DND-41 (cell line): ENCODE results near the gene PPP1R12C.

Experiments used
- ATAC-seq: fragments of 200-7000 bp; cut with Tn5 transposase; 3 replicates; pipeline ENCODE4 v1.9.1; 2021; ENCODE audit warnings: low read depth; ENCODE audit not compliant: insufficient read depth
- DNase-seq: peaks from one replicate; pipeline ENCODE4 v3.0.0-alpha.2; 2020
- H2AFZ ChIP-seq: 2 replicates; pipeline ENCODE4 v1.6.0; 2012; ENCODE audit warnings: low read depth, low read length
- H3K27ac ChIP-seq: 2 replicates; pipeline ENCODE4 v1.5.1; 2012; ENCODE audit warnings: low read length, inconsistent platforms
- H3K27me3 ChIP-seq: fragments of 200-600 bp; sonication (generic); 2 replicates; pipeline ENCODE4 v1.6.0; 2012; ENCODE audit warnings: low read length, mild to moderate bottlenecking, inconsistent platforms; ENCODE audit not compliant: insufficient read depth, poor library complexity
- H3K36me3 ChIP-seq: 2 replicates; pipeline ENCODE4 v1.5.1; 2012; ENCODE audit warnings: low read length, inconsistent platforms; ENCODE audit not compliant: insufficient read depth
- H3K4me1 ChIP-seq: 2 replicates; pipeline ENCODE4 v1.5.1; 2012; ENCODE audit warnings: mild to moderate bottlenecking, low read length; ENCODE audit not compliant: insufficient read depth
- H3K4me2 ChIP-seq: 2 replicates; pipeline ENCODE4 v1.6.0; 2012; ENCODE audit warnings: mild to moderate bottlenecking, moderate library complexity, low read length, inconsistent platforms; ENCODE audit not compliant: insufficient read depth
- H3K4me3 ChIP-seq, 2 experiments: fragments of 200-600 bp in 1 of 2; shearing (Covaris generic) in 1 of 2; 2 replicates each; pipeline ENCODE4 v1.5.1; 2012 to 2016; ENCODE audit warnings: inconsistent platforms in 2 of 2, low read length in 2 of 2, mild to moderate bottlenecking in 2 of 2, low read depth in 1 of 2, moderate library complexity in 1 of 2
- H3K79me2 ChIP-seq: 2 replicates; pipeline ENCODE4 v1.6.0; 2012; ENCODE audit warnings: low read length, inconsistent platforms; ENCODE audit not compliant: insufficient read depth
- H3K9ac ChIP-seq: 2 replicates; pipeline ENCODE4 v1.6.0; 2012; ENCODE audit warnings: low read depth, mild to moderate bottlenecking, inconsistent platforms, low read length, moderate library complexity
- H3K9me3 ChIP-seq: 2 replicates; pipeline ENCODE4 v1.5.1; 2012; ENCODE audit warnings: low read length, moderate library complexity, mild to moderate bottlenecking, inconsistent platforms; ENCODE audit not compliant: insufficient read depth, severe bottlenecking
- H4K20me1 ChIP-seq: 2 replicates; pipeline ENCODE4 v1.6.0; 2012; ENCODE audit warnings: low read length; ENCODE audit not compliant: insufficient read depth
- CTCF ChIP-seq: IDR thresholded peaks from 2 replicates; pipeline ENCODE4 v1.5.1; 2012; ENCODE audit warnings: borderline replicate concordance, low read length, moderate library complexity, mild to moderate bottlenecking; ENCODE audit not compliant: poor library complexity, severe bottlenecking; ENCODE audit errors: extremely low read depth
- EZH2 ChIP-seq: IDR thresholded peaks from 3 replicates; pipeline ENCODE4 v1.6.1; 2012; ENCODE audit warnings: borderline replicate concordance, low read depth, mild to moderate bottlenecking, moderate library complexity, low read length, inconsistent platforms; ENCODE audit not compliant: severe bottlenecking

The PPP1R12C gene

GRCh38 chr19:55086730-55087541, 30.5 kb downstream of the PPP1R12C start:
- no peak overlapping the region for H3K4me3 ChIP-seq
- H3K9me3 ChIP-seq, result no peaks in the 10 kb centered on the region
- peaks cover 14% of the 10 kb centered on the region for H3K36me3 ChIP-seq
- no peaks in the 10 kb centered on the region for H3K27me3 ChIP-seq
- no peak overlapping the region for H3K4me2 ChIP-seq
- H3K4me1 ChIP-seq, result no peaks in the 10 kb centered on the region
- H2AFZ ChIP-seq, result no peak overlapping the region
- ATAC-seq (no peak), DNase-seq (no peak)
- TF ChIP-seq EZH2 (no peak), CTCF (no peak)
- no peaks in the 10 kb centered on the region for H3K79me2 ChIP-seq
- H4K20me1 ChIP-seq, result peaks cover 13% of the 10 kb centered on the region
- H3K27ac ChIP-seq, result no peak overlapping the region
- H3K9ac ChIP-seq, result no peak overlapping the region

GRCh38 chr19:55085923-55086715, 31.3 kb downstream of the PPP1R12C start:
- Histone ChIP-seq H3K36me3 (peaks cover 6% of the 10 kb centered on the region), H3K4me3 (no peak overlapping the region), H4K20me1 (peaks cover 13% of the 10 kb centered on the region), H3K4me1 (no peaks in the 10 kb centered on the region), H3K9me3 (no peaks in the 10 kb centered on the region), H3K9ac (no peak overlapping the region), H3K27me3 (no peaks in the 10 kb centered on the region), H3K27ac (no peak overlapping the region), H3K79me2 (no peaks in the 10 kb centered on the region), H3K4me2 (no peak overlapping the region), H2AFZ (no peak overlapping the region)
- ATAC-seq, result no peak; the same call in 2 of the 3 replicates
- DNase-seq, result no peak
- no peak for TF ChIP-seq EZH2
- no peak for TF ChIP-seq CTCF

- H3K9me3 ChIP-seq, result no peaks in the 10 kb centered on the region
- DNase-seq (no peak), ATAC-seq (no peak)
- peaks cover 13% of the 10 kb centered on the region for H4K20me1 ChIP-seq
- no peak overlapping the region for H3K27ac ChIP-seq
- TF ChIP-seq EZH2 (no peak), CTCF (no peak)
- no peak overlapping the region for H3K9ac ChIP-seq
- H3K4me3 ChIP-seq, result no peak overlapping the region
- H3K4me1 ChIP-seq, result no peaks in the 10 kb centered on the region
- H3K27me3 ChIP-seq, result no peaks in the 10 kb centered on the region
- H3K4me2 ChIP-seq, result no peak overlapping the region
- H3K79me2 ChIP-seq, result no peaks in the 10 kb centered on the region
- no peak overlapping the region for H2AFZ ChIP-seq
- no peaks in the 10 kb centered on the region for H3K36me3 ChIP-seq
Observed at GRCh38 chr19:55084416-55084815, 33.0 kb downstream of the PPP1R12C start.
